Measurements from ENCODE around the gene C1QTNF3. TPM values are rescaled to one million over a fixed set of nuclear protein-coding genes. Genes with fewer than 3 reads are reported as not detected.

The C1QTNF3 gene
- total RNA-seq, 1 donor from 2014 or later = 90.3 TPM

- H3K27ac ChIP-seq (ENCODE audit: low read depth, low read length) = no peak overlapping the region
- H3K4me1 ChIP-seq (ENCODE audit: control insufficient read depth in 3 of 3, insufficient read depth in 3 of 3, low read length in 3 of 3) = no peaks in the 10 kb centered on the region
- H3K27me3 ChIP-seq (ENCODE audit: control insufficient read depth in 3 of 3, insufficient read depth in 3 of 3, low read length in 3 of 3) = no peaks in the 10 kb centered on the region
- H3K9me3 ChIP-seq (ENCODE audit: control insufficient read depth in 3 of 3, low read length in 3 of 3) = no peaks in the 10 kb centered on the region
- H3K36me3 ChIP-seq (ENCODE audit: control insufficient read depth in 3 of 3, insufficient read depth in 3 of 3, low read length in 3 of 3) = peaks cover 8 to 22% (median 19%) of the 10 kb centered on the region in 3 donors
- H3K9ac ChIP-seq (ENCODE audit: low read depth in 1 of 3, low read length in 3 of 3) = no peak overlapping the region
- H3K4me3 ChIP-seq (ENCODE audit: low read length in 3 of 3) = no peak overlapping the region
Measured at GRCh38 chr5:33985447-33985846, 57.6 kb downstream of the C1QTNF3 start.

GRCh38 chr5:33984671-33985124 is 58.3 kb downstream of the C1QTNF3 start, which contains the start of gene SLC45A2:
SLC45A2 (minus strand) TSS chr5:33984693; CDS start chr5:33984583, 110 bp downstream.
- Histone ChIP-seq H3K4me1 (ENCODE audit: control insufficient read depth in 3 of 3, insufficient read depth in 3 of 3, low read length in 3 of 3) (no peaks in the 10 kb centered on the region), H3K36me3 (ENCODE audit: control insufficient read depth in 3 of 3, insufficient read depth in 3 of 3, low read length in 3 of 3) (peaks cover 8 to 22% (median 19%) of the 10 kb centered on the region in 3 donors), H3K9ac (ENCODE audit: low read depth in 1 of 3, low read length in 3 of 3) (no peak within 1 kb of the TSS), H3K9me3 (ENCODE audit: control insufficient read depth in 3 of 3, low read length in 3 of 3) (no peaks in the 10 kb centered on the region), H3K27ac (ENCODE audit: low read depth, low read length) (no peak within 1 kb of the TSS), H3K4me3 (ENCODE audit: low read length in 3 of 3) (no peak within 1 kb of the TSS), H3K27me3 (ENCODE audit: control insufficient read depth in 3 of 3, insufficient read depth in 3 of 3, low read length in 3 of 3) (no peaks in the 10 kb centered on the region)

GRCh38 chr5:33984178-33984577 is 58.8 kb downstream of the C1QTNF3 start:
- peaks cover 8 to 20% (median 18%) of the 10 kb centered on the region in 3 donors for H3K36me3 ChIP-seq (ENCODE audit: control insufficient read depth in 3 of 3, insufficient read depth in 3 of 3, low read length in 3 of 3)

GRCh38 chr5:33981408-33982162 is 61.4 kb downstream of the C1QTNF3 start:
- no peak overlapping the region for H3K9ac ChIP-seq (ENCODE audit: low read depth in 1 of 3, low read length in 3 of 3)
- H3K27ac ChIP-seq (ENCODE audit: low read depth, low read length) = no peak overlapping the region
- peaks cover 0 to under 1% (median 0%) of the 10 kb centered on the region in 3 donors for H3K36me3 ChIP-seq (ENCODE audit: control insufficient read depth in 3 of 3, insufficient read depth in 3 of 3, low read length in 3 of 3)
- no peaks in the 10 kb centered on the region for H3K4me1 ChIP-seq (ENCODE audit: control insufficient read depth in 3 of 3, insufficient read depth in 3 of 3, low read length in 3 of 3)
- no peaks in the 10 kb centered on the region for H3K9me3 ChIP-seq (ENCODE audit: control insufficient read depth in 3 of 3, low read length in 3 of 3)
- H3K4me3 ChIP-seq (ENCODE audit: low read length in 3 of 3) = no peak overlapping the region
- no peaks in the 10 kb centered on the region for H3K27me3 ChIP-seq (ENCODE audit: control insufficient read depth in 3 of 3, insufficient read depth in 3 of 3, low read length in 3 of 3)

More at GRCh38 chr5:33984178-33984577, 58.8 kb downstream of the C1QTNF3 start:
- H3K9ac ChIP-seq (ENCODE audit: low read depth in 1 of 3, low read length in 3 of 3) = no peak overlapping the region
- H3K27me3 ChIP-seq (ENCODE audit: control insufficient read depth in 3 of 3, insufficient read depth in 3 of 3, low read length in 3 of 3) = no peaks in the 10 kb centered on the region
- H3K4me3 ChIP-seq (ENCODE audit: low read length in 3 of 3) = no peak overlapping the region
- no peaks in the 10 kb centered on the region for H3K9me3 ChIP-seq (ENCODE audit: control insufficient read depth in 3 of 3, low read length in 3 of 3)
- no peak overlapping the region for H3K27ac ChIP-seq (ENCODE audit: low read depth, low read length)
- H3K4me1 ChIP-seq (ENCODE audit: control insufficient read depth in 3 of 3, insufficient read depth in 3 of 3, low read length in 3 of 3) = no peaks in the 10 kb centered on the region

- no peak overlapping the region for H3K4me3 ChIP-seq (ENCODE audit: low read length in 3 of 3)
- H3K36me3 ChIP-seq (ENCODE audit: control insufficient read depth in 3 of 3, insufficient read depth in 3 of 3, low read length in 3 of 3) = no peaks in the 10 kb centered on the region
- no peaks in the 10 kb centered on the region for H3K4me1 ChIP-seq (ENCODE audit: control insufficient read depth in 3 of 3, insufficient read depth in 3 of 3, low read length in 3 of 3)
- H3K27me3 ChIP-seq (ENCODE audit: control insufficient read depth in 3 of 3, insufficient read depth in 3 of 3, low read length in 3 of 3) = no peaks in the 10 kb centered on the region
- H3K27ac ChIP-seq (ENCODE audit: low read depth, low read length) = no peak overlapping the region
- no peak overlapping the region for H3K9ac ChIP-seq (ENCODE audit: low read depth in 1 of 3, low read length in 3 of 3)
- H3K9me3 ChIP-seq (ENCODE audit: control insufficient read depth in 3 of 3, low read length in 3 of 3) = no peaks in the 10 kb centered on the region
Measured at GRCh38 chr5:33980030-33980429, 63.0 kb downstream of the C1QTNF3 start.

DNA sequence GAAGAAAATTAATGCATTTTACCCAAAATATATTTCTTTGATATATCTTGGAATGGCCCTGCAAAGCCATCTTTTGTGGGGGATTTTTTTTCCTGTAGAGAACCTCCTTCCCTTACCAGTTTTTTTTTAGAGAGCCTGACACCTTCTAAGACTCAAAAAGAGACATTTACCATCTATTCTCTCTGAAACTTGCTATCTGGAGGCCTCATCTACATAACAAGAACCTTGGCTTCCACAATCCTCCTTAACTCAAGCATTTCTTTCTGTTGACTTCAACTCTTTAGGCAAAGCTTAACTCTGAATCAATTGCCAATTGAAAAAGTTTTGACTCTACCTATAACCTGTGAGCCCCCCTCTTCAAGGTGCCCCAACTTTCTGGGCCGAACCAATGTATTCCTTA is 64.7 kb downstream of the C1QTNF3 start:
- no peak overlapping the region for H3K27ac ChIP-seq (ENCODE audit: low read depth, low read length)
- H3K9ac ChIP-seq (ENCODE audit: low read depth in 1 of 3, low read length in 3 of 3) = no peak overlapping the region
- no peaks in the 10 kb centered on the region for H3K4me1 ChIP-seq (ENCODE audit: control insufficient read depth in 3 of 3, insufficient read depth in 3 of 3, low read length in 3 of 3)
- H3K27me3 ChIP-seq (ENCODE audit: control insufficient read depth in 3 of 3, insufficient read depth in 3 of 3, low read length in 3 of 3) = no peaks in the 10 kb centered on the region
- no peaks in the 10 kb centered on the region for H3K36me3 ChIP-seq (ENCODE audit: control insufficient read depth in 3 of 3, insufficient read depth in 3 of 3, low read length in 3 of 3)
- H3K4me3 ChIP-seq (ENCODE audit: low read length in 3 of 3) = no peak overlapping the region
- no peaks in the 10 kb centered on the region for H3K9me3 ChIP-seq (ENCODE audit: control insufficient read depth in 3 of 3, low read length in 3 of 3)

DNA sequence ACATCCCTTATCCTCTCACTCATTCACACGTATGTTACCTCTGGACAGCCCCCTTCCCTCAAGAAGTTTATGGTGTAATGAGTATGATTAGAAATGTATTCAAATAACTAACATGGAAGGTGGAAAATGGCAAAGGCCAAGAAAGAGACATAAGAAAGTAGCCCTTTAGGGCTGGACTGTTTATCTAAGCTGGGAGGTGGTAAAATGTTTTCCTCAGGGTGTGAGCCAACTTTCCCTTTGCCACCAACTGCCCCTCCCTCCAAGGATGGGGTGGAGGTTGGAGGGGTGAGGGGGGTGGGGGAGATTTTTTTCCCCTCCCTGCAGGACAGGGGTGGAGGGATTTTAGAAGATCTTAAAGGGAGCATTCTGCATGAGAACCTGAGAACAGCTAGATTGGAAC is 66.7 kb downstream of the C1QTNF3 start:
- Histone ChIP-seq H3K9me3 (ENCODE audit: control insufficient read depth in 3 of 3, low read length in 3 of 3) (no peaks in the 10 kb centered on the region), H3K4me3 (ENCODE audit: low read length in 3 of 3) (no peak overlapping the region), H3K27ac (ENCODE audit: low read depth, low read length) (no peak overlapping the region), H3K36me3 (ENCODE audit: control insufficient read depth in 3 of 3, insufficient read depth in 3 of 3, low read length in 3 of 3) (no peaks in the 10 kb centered on the region), H3K9ac (ENCODE audit: low read depth in 1 of 3, low read length in 3 of 3) (no peak overlapping the region), H3K27me3 (ENCODE audit: control insufficient read depth in 3 of 3, insufficient read depth in 3 of 3, low read length in 3 of 3) (no peaks in the 10 kb centered on the region), H3K4me1 (ENCODE audit: control insufficient read depth in 3 of 3, insufficient read depth in 3 of 3, low read length in 3 of 3) (no peaks in the 10 kb centered on the region)

- H3K27ac ChIP-seq (ENCODE audit: low read depth, low read length) = no peak overlapping the region
Measured at GRCh38 chr5:33975852-33976251, 67.2 kb downstream of the C1QTNF3 start.

GRCh38 chr5:33973271-33973670 is 69.7 kb downstream of the C1QTNF3 start:
- H3K4me1 ChIP-seq (ENCODE audit: control insufficient read depth in 3 of 3, insufficient read depth in 3 of 3, low read length in 3 of 3) = no peaks in the 10 kb centered on the region
- no peak overlapping the region for H3K4me3 ChIP-seq (ENCODE audit: low read length in 3 of 3)
- no peaks in the 10 kb centered on the region for H3K27me3 ChIP-seq (ENCODE audit: control insufficient read depth in 3 of 3, insufficient read depth in 3 of 3, low read length in 3 of 3)

More at GRCh38 chr5:33975852-33976251, 67.2 kb downstream of the C1QTNF3 start:
- Histone ChIP-seq H3K9me3 (ENCODE audit: control insufficient read depth in 3 of 3, low read length in 3 of 3) (no peaks in the 10 kb centered on the region), H3K4me1 (ENCODE audit: control insufficient read depth in 3 of 3, insufficient read depth in 3 of 3, low read length in 3 of 3) (no peaks in the 10 kb centered on the region), H3K9ac (ENCODE audit: low read depth in 1 of 3, low read length in 3 of 3) (no peak overlapping the region), H3K4me3 (ENCODE audit: low read length in 3 of 3) (no peak overlapping the region), H3K27me3 (ENCODE audit: control insufficient read depth in 3 of 3, insufficient read depth in 3 of 3, low read length in 3 of 3) (no peaks in the 10 kb centered on the region), H3K36me3 (ENCODE audit: control insufficient read depth in 3 of 3, insufficient read depth in 3 of 3, low read length in 3 of 3) (no peaks in the 10 kb centered on the region)

DNA sequence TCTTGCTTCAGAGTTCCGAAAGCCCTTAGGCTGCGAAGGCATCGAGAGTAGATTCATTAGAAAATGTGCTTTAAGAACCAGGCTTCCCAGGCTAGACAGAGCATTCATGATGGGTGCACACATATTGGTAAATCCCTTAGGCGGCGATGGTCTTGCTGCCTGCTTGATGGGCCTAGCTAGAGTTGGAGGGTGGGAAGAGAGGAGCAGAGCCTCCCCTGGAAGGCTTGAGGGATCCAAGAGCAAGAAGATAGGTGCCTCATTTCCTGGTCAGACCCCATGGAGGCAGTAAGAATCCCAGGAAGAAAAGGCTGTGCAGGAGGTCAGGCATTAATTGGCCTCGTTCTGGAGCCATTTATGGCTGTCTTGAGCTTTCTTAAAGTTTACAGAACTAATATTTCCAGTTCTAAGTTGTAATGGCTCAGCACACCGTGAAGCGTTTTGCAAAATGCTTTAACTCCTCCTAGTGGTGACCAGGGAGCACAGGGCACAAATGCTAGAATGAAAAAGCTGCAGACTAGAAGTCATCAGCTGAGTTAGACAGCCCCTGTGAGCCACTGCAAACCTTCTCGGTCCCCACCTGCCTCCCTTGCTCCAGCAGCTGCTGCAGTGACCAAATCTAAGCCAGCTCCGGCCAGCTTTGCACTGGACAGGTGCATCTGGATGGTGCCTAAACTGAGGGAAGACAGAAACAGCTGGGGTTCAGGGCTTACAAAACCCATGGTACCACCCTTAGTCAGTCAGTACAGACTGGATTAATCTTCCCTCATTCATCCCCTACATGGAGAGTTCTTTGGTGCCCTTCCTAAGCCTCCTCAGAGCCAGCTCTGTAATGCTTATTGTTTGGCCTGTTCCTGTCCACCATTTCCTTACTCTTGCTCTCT is 73.2 kb downstream of the C1QTNF3 start:
- no peaks in the 10 kb centered on the region for H3K36me3 ChIP-seq (ENCODE audit: control insufficient read depth in 3 of 3, insufficient read depth in 3 of 3, low read length in 3 of 3)
- no peaks in the 10 kb centered on the region for H3K9me3 ChIP-seq (ENCODE audit: control insufficient read depth in 3 of 3, low read length in 3 of 3)
- H3K27me3 ChIP-seq (ENCODE audit: control insufficient read depth in 3 of 3, insufficient read depth in 3 of 3, low read length in 3 of 3) = no peaks in the 10 kb centered on the region
- no peaks in the 10 kb centered on the region for H3K4me1 ChIP-seq (ENCODE audit: control insufficient read depth in 3 of 3, insufficient read depth in 3 of 3, low read length in 3 of 3)
- H3K9ac ChIP-seq (ENCODE audit: low read depth in 1 of 3, low read length in 3 of 3) = no peak overlapping the region
- no peak overlapping the region for H3K4me3 ChIP-seq (ENCODE audit: low read length in 3 of 3)
- no peak overlapping the region for H3K27ac ChIP-seq (ENCODE audit: low read depth, low read length)

More at GRCh38 chr5:33973271-33973670, 69.7 kb downstream of the C1QTNF3 start:
- Histone ChIP-seq H3K9me3 (ENCODE audit: control insufficient read depth in 3 of 3, low read length in 3 of 3) (no peaks in the 10 kb centered on the region), H3K27ac (ENCODE audit: low read depth, low read length) (no peak overlapping the region), H3K36me3 (ENCODE audit: control insufficient read depth in 3 of 3, insufficient read depth in 3 of 3, low read length in 3 of 3) (no peaks in the 10 kb centered on the region), H3K9ac (ENCODE audit: low read depth in 1 of 3, low read length in 3 of 3) (no peak overlapping the region)

Measured in skeletal muscle tissue (tissue), 4 donors.